Measurements from ENCODE around the gene SLC37A2.
"Not testable (repeated sequence)": the region's sequence is repeated elsewhere in the genome, so short reads cannot be mapped to it uniquely, and the experiment has no call there.

Gene SLC37A2

GRCh38 chr11:125083312-125084056, 20.4 kb downstream of the SLC37A2 start:
- DNase-seq (ENCODE audit: low read depth in 2 of 2, low spot score in 1 of 2), result no peak

- no peak for DNase-seq (ENCODE audit: low read depth in 2 of 2, low spot score in 1 of 2)
Measured at GRCh38 chr11:125084057-125084416, 20.9 kb downstream of the SLC37A2 start.

GRCh38 chr11:125084761-125085231, 21.7 kb downstream of the SLC37A2 start:
- DNase-seq (ENCODE audit: low read depth in 2 of 2, low spot score in 1 of 2), result no peak

GRCh38 chr11:125085301-125086081, 22.4 kb downstream of the SLC37A2 start:
- DNase-seq (ENCODE audit: low read depth in 2 of 2, low spot score in 1 of 2), result no peak

- no peak for DNase-seq (ENCODE audit: low read depth in 2 of 2, low spot score in 1 of 2)
Measured at GRCh38 chr11:125086633-125087296, 23.7 kb downstream of the SLC37A2 start.

- DNase-seq (ENCODE audit: low read depth in 2 of 2, low spot score in 1 of 2), result no peak
Measured at GRCh38 chr11:125088123-125088522, 25.0 kb downstream of the SLC37A2 start.

GRCh38 chr11:125088576-125089455, 25.7 kb downstream of the SLC37A2 start:
- no peak for DNase-seq (ENCODE audit: low read depth in 2 of 2, low spot score in 1 of 2)

GRCh38 chr11:125089481-125089880, 26.4 kb downstream of the SLC37A2 start:
- DNase-seq (ENCODE audit: low read depth in 2 of 2, low spot score in 1 of 2), result not testable (repeated sequence)

GRCh38 chr11:125090151-125090550, 27.0 kb downstream of the SLC37A2 start:
- not testable (repeated sequence) for DNase-seq (ENCODE audit: low read depth in 2 of 2, low spot score in 1 of 2)

GRCh38 chr11:125090816-125091215, 27.7 kb downstream of the SLC37A2 start:
- DNase-seq (ENCODE audit: low read depth in 2 of 2, low spot score in 1 of 2), result no peak

- DNase-seq (ENCODE audit: low read depth in 2 of 2, low spot score in 1 of 2), result no peak
Measured at GRCh38 chr11:125091247-125091876, 28.3 kb downstream of the SLC37A2 start.

- DNase-seq (ENCODE audit: low read depth in 2 of 2, low spot score in 1 of 2), result no peak
Measured at GRCh38 chr11:125091877-125092664, 29.0 kb downstream of the SLC37A2 start.

GRCh38 chr11:125092669-125093068, 29.6 kb downstream of the SLC37A2 start:
- no peak for DNase-seq (ENCODE audit: low read depth in 2 of 2, low spot score in 1 of 2)

GRCh38 chr11:125093502-125093901, 30.4 kb downstream of the SLC37A2 start:
- DNase-seq (ENCODE audit: low read depth in 2 of 2, low spot score in 1 of 2), result no peak

- DNase-seq (ENCODE audit: low read depth in 2 of 2, low spot score in 1 of 2), result no peak
Measured at GRCh38 chr11:125094731-125095130, 31.6 kb downstream of the SLC37A2 start.

- no peak for DNase-seq (ENCODE audit: low read depth in 2 of 2, low spot score in 1 of 2)
Measured at GRCh38 chr11:125100136-125100535, 37.0 kb downstream of the SLC37A2 start.

GRCh38 chr11:125101596-125101995, 38.5 kb downstream of the SLC37A2 start:
- no peak for DNase-seq (ENCODE audit: low read depth in 2 of 2, low spot score in 1 of 2)

- DNase-seq (ENCODE audit: low read depth in 2 of 2, low spot score in 1 of 2), result no peak
Measured at GRCh38 chr11:125102025-125102424, 38.9 kb downstream of the SLC37A2 start.

GRCh38 chr11:125102510-125102909, 39.4 kb downstream of the SLC37A2 start:
- no peak for DNase-seq (ENCODE audit: low read depth in 2 of 2, low spot score in 1 of 2)

- no peak for DNase-seq (ENCODE audit: low read depth in 2 of 2, low spot score in 1 of 2)
Measured at GRCh38 chr11:125105926-125106325, 42.8 kb downstream of the SLC37A2 start.

Measured in stimulated activated CD8-positive, alpha-beta memory T cell treated with anti-CD3 and anti-CD28 coated beads, Interleukin-4, amount 100 ng/mL, for 4 hours (primary cell).